ENCODE measurements around the gene CLASRP.
"Not testable (repeated sequence)": the region's sequence is repeated elsewhere in the genome, so short reads cannot be mapped to it uniquely, and the experiment has no call there.

CLASRP gene

DNA sequence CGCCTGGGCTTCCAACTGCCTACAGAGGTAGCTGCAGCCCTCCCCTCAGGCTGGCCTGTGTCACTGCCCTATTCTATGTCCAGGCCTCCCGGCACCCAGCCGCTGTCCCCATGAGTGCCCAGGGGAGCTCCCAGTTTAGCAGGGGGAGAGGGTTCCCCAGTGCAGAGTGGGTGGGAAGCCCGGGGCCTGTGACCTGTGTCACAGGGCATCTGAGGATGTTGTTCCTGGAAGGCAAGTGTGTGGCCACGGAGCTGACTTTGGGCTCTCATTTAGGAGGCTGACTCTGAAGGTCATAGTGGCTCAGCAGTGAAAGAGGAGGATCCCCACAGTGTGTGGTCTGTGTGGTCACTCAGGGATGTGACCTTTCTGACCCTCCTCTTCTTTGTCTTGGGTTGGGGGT, 79.3 kb downstream of the CLASRP start:
- no peaks in the 10 kb centered on the region for H3K36me3 Mint-ChIP-seq (ENCODE audit: low read depth)
- no peak overlapping the region for H3K4me3 Mint-ChIP-seq
- peaks cover 47% of the 10 kb centered on the region for H3K4me1 Mint-ChIP-seq (ENCODE audit: low read depth)
- H3K9me3 Mint-ChIP-seq: no peaks in the 10 kb centered on the region
- H3K27me3 Mint-ChIP-seq (ENCODE audit: low read depth): no peaks in the 10 kb centered on the region
- no peak for DNase-seq (ENCODE audit: low spot score)
- peak overlapping the region; percentile 74 for H3K27ac Mint-ChIP-seq

DNA sequence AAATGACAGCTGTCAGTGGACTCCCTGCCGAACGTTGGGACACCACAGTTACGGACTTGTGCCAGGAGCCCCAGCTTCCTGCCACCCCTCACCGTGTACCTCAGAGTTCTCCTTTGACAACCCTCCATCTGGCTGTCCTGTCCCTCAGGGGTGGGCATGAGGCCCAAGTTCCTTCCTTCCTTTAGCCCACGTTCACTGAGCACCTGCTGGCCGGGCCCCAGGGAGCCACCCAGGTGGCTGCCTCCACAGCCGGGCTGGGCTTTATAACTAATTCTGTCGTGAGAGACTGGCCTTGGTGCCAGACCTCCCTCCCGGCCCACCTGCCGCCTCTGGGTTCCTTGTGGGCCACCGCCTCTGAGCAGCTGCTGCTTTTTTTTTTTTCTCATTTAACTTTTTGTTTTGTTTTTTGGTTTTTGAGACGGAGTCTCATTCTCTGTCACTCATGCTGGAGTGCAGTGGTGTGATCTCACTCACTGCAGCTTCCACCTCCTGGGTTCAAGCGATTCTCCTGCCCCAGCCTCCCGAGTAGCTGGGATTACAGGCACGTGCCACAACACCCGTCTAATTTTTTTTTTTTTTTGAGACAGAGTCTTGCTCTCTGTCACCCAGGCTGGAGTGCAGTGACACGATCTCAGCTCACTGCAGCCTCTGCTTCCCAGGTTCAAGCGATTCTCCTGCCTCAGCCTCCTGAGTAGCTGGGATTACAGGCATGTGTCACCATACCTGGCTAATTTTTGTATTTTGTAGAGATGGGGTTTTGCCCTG, 79.9 kb downstream of the CLASRP start:
- H3K27ac Mint-ChIP-seq; H3K27me3 Mint-ChIP-seq (ENCODE audit: low read depth); H3K9me3 Mint-ChIP-seq; DNase-seq (ENCODE audit: low spot score); H3K36me3 Mint-ChIP-seq (ENCODE audit: low read depth): not testable (repeated sequence)
- Mint-ChIP-seq H3K4me1 (ENCODE audit: low read depth) (peaks cover 47% of the 10 kb centered on the region), H3K4me3 (peak overlapping the region; percentile 0)

DNA sequence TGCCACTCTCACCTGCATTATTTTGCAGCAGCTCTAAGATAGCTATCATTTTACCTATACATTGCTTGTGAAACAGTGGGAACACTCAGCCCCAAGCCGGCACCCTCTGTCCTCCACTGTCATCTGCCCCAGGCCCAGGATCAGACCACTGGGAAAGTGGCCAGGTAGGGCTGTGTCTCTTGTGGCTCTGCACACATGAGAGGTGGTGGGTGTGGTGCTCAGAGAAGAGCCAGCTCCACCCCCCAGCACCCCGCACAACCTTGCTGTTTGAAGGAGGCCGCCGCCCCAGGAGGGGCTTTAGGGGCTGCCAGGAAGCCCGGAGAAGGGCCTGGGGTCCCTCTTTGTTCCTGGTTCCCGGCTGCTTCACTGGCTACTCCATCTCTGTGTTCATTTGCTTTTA, 80.7 kb downstream of the CLASRP start:
- H3K36me3 Mint-ChIP-seq (ENCODE audit: low read depth): no peaks in the 10 kb centered on the region
- H3K9me3 Mint-ChIP-seq: no peaks in the 10 kb centered on the region
- H3K27me3 Mint-ChIP-seq (ENCODE audit: low read depth): no peaks in the 10 kb centered on the region
- no peak for DNase-seq (ENCODE audit: low spot score)
- peaks cover 47% of the 10 kb centered on the region for H3K4me1 Mint-ChIP-seq (ENCODE audit: low read depth)
- no peak overlapping the region for H3K4me3 Mint-ChIP-seq
- H3K27ac Mint-ChIP-seq: no peak overlapping the region
